Neural cell (in vitro differentiated cells): ENCODE data around the gene CARS2. TPM values are rescaled to one million over a fixed set of nuclear protein-coding genes. Genes with fewer than 3 reads are reported as not detected.

Source experiments
- H2AFZ ChIP-seq: fragments of 200-600, 300-800 bp; sonication (generic), shearing (Covaris generic); 2 replicates; pipeline ENCODE4 v1.6.0; 2014; ENCODE audit warnings: low read depth, mild to moderate bottlenecking, antibody characterized with exemption, low read length, moderate library complexity
- H3F3A ChIP-seq: fragments of 200-600 bp; shearing (Covaris generic); 2 replicates; pipeline ENCODE4 v1.6.1; 2016; ENCODE audit warnings: mild to moderate bottlenecking, moderate library complexity, mixed read lengths, antibody characterized with exemption, low read length; ENCODE audit not compliant: insufficient read depth, poor library complexity, severe bottlenecking
- H3K27ac ChIP-seq: fragments of 200-600, 300-800 bp; sonication (generic), shearing (Covaris generic); 2 replicates; pipeline ENCODE4 v1.5.1; 2014; ENCODE audit warnings: mild to moderate bottlenecking, low read length, moderate library complexity
- H3K27me3 ChIP-seq: fragments of 300-800, 200-600 bp; sonication (generic), shearing (Covaris generic); 2 replicates; pipeline ENCODE4 v1.6.0; 2014; ENCODE audit warnings: mild to moderate bottlenecking, low read depth, low read length, moderate library complexity; ENCODE audit not compliant: insufficient read depth
- H3K36me3 ChIP-seq: fragments of 300-800, 200-600 bp; sonication (generic), shearing (Covaris generic); 2 replicates; pipeline ENCODE4 v1.5.1; 2014; ENCODE audit warnings: mild to moderate bottlenecking, antibody characterized with exemption, low read length, moderate library complexity; ENCODE audit not compliant: insufficient read depth
- H3K4me2 ChIP-seq: fragments of 300-800, 200-600 bp; sonication (generic), shearing (Covaris generic); 2 replicates; pipeline ENCODE4 v1.6.0; 2014; ENCODE audit warnings: mild to moderate bottlenecking, low read length
- H3K4me3 ChIP-seq: fragments of 300-800, 200-600 bp; sonication (generic), shearing (Covaris generic); 2 replicates; pipeline ENCODE4 v1.5.1; 2014; ENCODE audit warnings: mild to moderate bottlenecking, low read length, moderate library complexity
- H3K79me2 ChIP-seq: fragments of 200-600 bp; shearing (Covaris generic); replicated peaks from 2 replicates; pipeline ENCODE4 v1.6.0; 2014; ENCODE audit warnings: mild to moderate bottlenecking, low read length, moderate library complexity; ENCODE audit not compliant: insufficient read depth
- H3K9ac ChIP-seq: fragments of 300-800, 200-600 bp; sonication (generic), shearing (Covaris generic); 2 replicates; pipeline ENCODE4 v1.6.1; 2016; ENCODE audit warnings: mild to moderate bottlenecking, low read length, mixed read lengths
- H3K9me2 ChIP-seq: fragments of 200-600 bp; shearing (Covaris generic); 2 replicates; pipeline ENCODE4 v1.6.1; 2016; ENCODE audit warnings: mild to moderate bottlenecking, low read length, mixed read lengths; ENCODE audit not compliant: insufficient read depth
- H3K9me3 ChIP-seq: fragments of 200-600, 300-800 bp; sonication (generic), shearing (Covaris generic); 2 replicates; pipeline ENCODE4 v1.6.1; 2016; ENCODE audit warnings: mild to moderate bottlenecking, mixed run types, low read length, moderate library complexity, mixed read lengths
- H4K20me1 ChIP-seq: fragments of 200-600 bp; shearing (Covaris generic); 2 replicates; pipeline ENCODE4 v1.6.1; 2016; ENCODE audit warnings: mild to moderate bottlenecking, mixed run types; ENCODE audit not compliant: insufficient read depth
- CTCF ChIP-seq: fragments of 450-650 bp; IDR thresholded peaks from 2 replicates; pipeline ENCODE4 v1.5.1; 2014; ENCODE audit warnings: antibody characterized with exemption, mild to moderate bottlenecking, moderate library complexity; ENCODE audit not compliant: poor library complexity, severe bottlenecking
- EP300 ChIP-seq: fragments of 450-650 bp; conservative IDR thresholded peaks from 2 replicates; pipeline ENCODE4 v1.6.1; 2014; ENCODE audit warnings: antibody characterized with exemption, mild to moderate bottlenecking, moderate library complexity; ENCODE audit not compliant: poor library complexity, severe bottlenecking
- EZH2 ChIP-seq: fragments of 200-600, 300-800 bp; shearing (Covaris generic), sonication (generic); IDR thresholded peaks from 2 replicates; pipeline ENCODE4 v1.6.1; 2014; ENCODE audit warnings: antibody characterized with exemption, low read length, borderline replicate concordance, mild to moderate bottlenecking; ENCODE audit not compliant: insufficient read depth, poor library complexity, severe bottlenecking
- MXI1 ChIP-seq: fragments of 450-650 bp; conservative IDR thresholded peaks from 2 replicates; pipeline ENCODE4 v1.6.1; 2014; ENCODE audit warnings: antibody characterized with exemption, mild to moderate bottlenecking; ENCODE audit not compliant: poor library complexity, severe bottlenecking
- POLR2AphosphoS5 ChIP-seq: IDR thresholded peaks from 2 replicates; pipeline ENCODE4 v1.6.1; 2012
- RAD21 ChIP-seq: fragments of 450-650 bp; conservative IDR thresholded peaks from 2 replicates; pipeline ENCODE4 v1.6.1; 2014; ENCODE audit warnings: antibody characterized with exemption, mild to moderate bottlenecking, moderate library complexity
- REST ChIP-seq: IDR thresholded peaks from 2 replicates; pipeline ENCODE4 v1.6.1; 2012; ENCODE audit warnings: borderline replicate concordance
- SMC3 ChIP-seq: fragments of 450-650 bp; conservative IDR thresholded peaks from 2 replicates; pipeline ENCODE4 v1.6.1; 2014; ENCODE audit warnings: antibody characterized with exemption, mild to moderate bottlenecking, moderate library complexity; ENCODE audit not compliant: poor library complexity
- polyA plus RNA-seq: library from polyadenylated mRNA; depleted of rRNA; stranded (reverse); fragments of >200 nt; gene quantifications from 2 replicates; pipeline ENCODE4 v1.2.3, GENCODE V29; 2014

The CARS2 gene
- polyA plus RNA-seq, 1 donor from 2014 or later = 92.2 TPM

GRCh38 chr13:110593430-110594130, 112.3 kb downstream of the CARS2 start:
- Histone ChIP-seq H3K9me2 (no peaks in the 10 kb centered on the region), H4K20me1 (no peaks in the 10 kb centered on the region), H3K27ac (no peak overlapping the region), H3F3A (no peaks in the 10 kb centered on the region), H3K27me3 (no peaks in the 10 kb centered on the region), H3K9ac (no peak overlapping the region), H3K4me2 (no peak overlapping the region), H3K9me3 (no peaks in the 10 kb centered on the region), H2AFZ (no peak overlapping the region), H3K79me2 (no peaks in the 10 kb centered on the region), H3K4me3 (no peak overlapping the region), H3K36me3 (no peaks in the 10 kb centered on the region)
- TF ChIP-seq EZH2 (no peak), SMC3 (no peak), REST (no peak), RAD21 (peak; percentile 43), CTCF (peak; percentile 37), POLR2AphosphoS5 (no peak)

- Histone ChIP-seq H3K36me3 (no peaks in the 10 kb centered on the region), H3K27me3 (no peaks in the 10 kb centered on the region), H3F3A (no peaks in the 10 kb centered on the region), H3K4me3 (no peak overlapping the region), H3K27ac (no peak overlapping the region), H3K9ac (no peak overlapping the region), H2AFZ (no peak overlapping the region), H3K9me3 (no peaks in the 10 kb centered on the region), H3K4me2 (no peak overlapping the region), H3K79me2 (no peaks in the 10 kb centered on the region), H3K9me2 (no peaks in the 10 kb centered on the region), H4K20me1 (no peaks in the 10 kb centered on the region)
- TF ChIP-seq MXI1 (no peak), EP300 (no peak), POLR2AphosphoS5 (no peak), EZH2 (no peak)
Measured at GRCh38 chr13:110592665-110593064, 113.3 kb downstream of the CARS2 start.

Other genes with a start within 250 kb of the CARS2 start
- gene RAB20, start 144.4 kb downstream of the CARS2 start, polyA plus RNA-seq = not detected in 2 replicates
- gene NAXD, start 90.6 kb downstream of the CARS2 start, polyA plus RNA-seq = 58.1 and 60.5 TPM in 2 replicates
- 23.2 and 28.5 TPM in 2 replicates for gene ING1, start 7.6 kb upstream of the CARS2 start, polyA plus RNA-seq
- 525 and 564 TPM in 2 replicates for gene ANKRD10, start 209.0 kb upstream of the CARS2 start, polyA plus RNA-seq